AG08396 (cell line): ENCODE measurements around the gene UGT1A8.

Source experiments
- DNase-seq: peaks from one replicate; pipeline ENCODE4 v3.0.0; 2012; ENCODE audit warnings: low spot score, mixed read lengths

The UGT1A8 gene

DNA sequence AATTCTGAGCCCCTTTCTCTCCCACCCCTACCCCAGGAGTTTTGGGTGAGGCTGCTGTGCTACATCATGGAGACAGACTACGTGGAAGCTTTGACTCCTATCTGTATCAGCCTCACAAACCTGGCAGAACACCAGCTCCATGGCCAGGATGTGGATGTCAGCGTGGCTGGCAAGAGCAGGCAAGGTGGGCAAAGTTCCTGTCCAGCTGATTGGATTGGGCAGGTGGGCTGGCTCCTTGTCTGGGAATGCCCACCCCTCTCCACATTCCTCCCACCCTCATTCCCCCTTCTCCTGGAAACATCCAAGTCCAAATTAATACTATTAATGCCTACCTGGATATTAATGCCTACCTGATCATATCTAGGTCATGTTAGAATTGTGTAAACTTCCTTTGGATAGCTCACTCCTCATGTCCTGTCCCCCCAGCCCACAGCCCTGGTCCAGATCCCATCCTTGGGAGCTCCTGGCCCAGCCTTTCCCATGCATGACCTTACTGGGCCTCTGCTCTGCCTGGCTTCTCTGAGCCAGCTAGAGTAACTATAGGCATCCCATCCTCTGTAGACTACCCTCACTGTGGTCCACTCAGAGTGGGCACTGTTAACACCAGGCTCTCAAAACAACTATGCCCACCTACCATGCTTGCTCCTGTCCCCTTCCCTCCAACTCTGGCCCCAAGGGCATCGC is 184.8 kb downstream of the UGT1A8 start:
- no peak for DNase-seq

- DNase-seq = no peak
Measured at GRCh38 chr2:233803292-233803911, 186.0 kb downstream of the UGT1A8 start.

GRCh38 chr2:233803994-233804393 is 186.6 kb downstream of the UGT1A8 start:
- no peak for DNase-seq

DNA sequence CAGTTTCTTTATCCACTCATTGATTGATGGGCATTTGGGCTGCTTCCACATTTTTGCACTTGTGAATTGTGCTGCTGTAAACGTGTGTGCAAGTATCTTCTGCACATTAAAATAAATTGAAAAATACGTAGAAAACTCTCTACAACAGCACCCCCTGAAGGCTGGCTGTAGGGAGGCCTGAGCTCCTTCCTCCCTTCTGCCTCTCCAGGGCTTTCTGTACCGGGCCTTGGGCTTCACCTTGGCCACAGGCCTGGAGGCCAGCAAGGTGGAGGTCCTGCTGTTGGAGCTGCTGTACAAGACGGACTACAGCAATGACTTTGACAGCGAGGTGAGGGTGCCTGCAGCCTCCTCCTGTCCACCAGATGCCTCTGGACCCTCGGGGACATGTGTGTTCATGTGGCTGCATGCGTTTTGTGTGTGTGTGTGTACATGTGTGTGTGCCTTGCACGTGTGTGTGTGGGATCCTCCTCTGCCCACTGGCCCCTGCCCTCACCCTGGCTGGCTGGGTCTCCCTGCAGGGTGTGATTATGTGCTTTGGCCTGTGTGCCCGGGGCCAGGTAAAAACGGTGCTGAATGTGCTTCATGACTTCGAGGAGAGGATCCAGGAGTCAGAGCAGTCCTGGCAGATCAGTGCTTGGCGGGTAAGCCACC is 189.9 kb downstream of the UGT1A8 start:
- no peak for DNase-seq

DNA sequence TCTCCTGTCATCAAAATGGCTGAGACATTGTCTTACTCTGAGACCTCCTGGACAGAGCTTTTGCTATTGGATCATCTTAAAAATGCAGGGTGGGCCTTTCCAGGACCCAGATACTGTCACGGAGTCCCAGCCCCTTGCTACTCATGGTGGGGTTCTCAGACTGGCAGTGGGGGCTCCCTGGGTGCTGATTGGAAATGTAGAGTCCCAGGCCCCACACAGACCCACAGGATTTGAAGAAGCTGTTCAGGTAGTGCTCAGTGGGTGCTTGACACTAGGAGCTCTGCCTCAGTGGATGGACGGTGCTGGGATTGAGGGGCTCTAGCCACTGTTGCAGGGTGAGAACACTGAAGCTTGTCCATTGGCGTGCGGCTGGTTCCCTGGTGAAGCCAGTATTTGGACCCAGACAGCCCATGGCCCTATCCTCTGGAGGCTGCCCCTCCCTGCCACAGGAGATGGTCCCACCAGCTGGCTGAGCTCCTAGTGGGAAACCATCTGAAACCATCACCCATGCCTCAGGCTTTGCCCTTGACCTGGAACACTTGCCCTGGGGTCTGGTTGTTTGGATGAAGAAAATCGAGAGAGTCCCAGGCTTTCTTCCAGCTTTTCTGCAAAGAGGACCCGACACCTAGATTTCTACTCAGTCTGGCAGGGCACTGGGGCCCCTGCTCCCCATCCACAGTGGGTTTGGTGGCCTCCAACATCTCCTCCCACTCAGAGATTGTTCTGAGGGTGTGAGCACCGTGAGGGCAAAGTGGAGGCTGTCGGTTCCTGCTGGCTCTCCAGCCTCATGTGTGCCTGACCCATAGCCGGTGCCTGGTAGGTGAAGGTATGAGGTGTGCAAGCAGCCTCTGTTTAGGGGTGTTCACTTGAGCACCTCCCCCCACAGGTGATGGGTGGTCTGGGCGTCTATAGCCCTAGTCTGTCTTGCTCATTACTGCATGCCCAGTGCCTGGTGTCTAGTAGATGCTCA is 190.8 kb downstream of the UGT1A8 start:
- DNase-seq = no peak

DNA sequence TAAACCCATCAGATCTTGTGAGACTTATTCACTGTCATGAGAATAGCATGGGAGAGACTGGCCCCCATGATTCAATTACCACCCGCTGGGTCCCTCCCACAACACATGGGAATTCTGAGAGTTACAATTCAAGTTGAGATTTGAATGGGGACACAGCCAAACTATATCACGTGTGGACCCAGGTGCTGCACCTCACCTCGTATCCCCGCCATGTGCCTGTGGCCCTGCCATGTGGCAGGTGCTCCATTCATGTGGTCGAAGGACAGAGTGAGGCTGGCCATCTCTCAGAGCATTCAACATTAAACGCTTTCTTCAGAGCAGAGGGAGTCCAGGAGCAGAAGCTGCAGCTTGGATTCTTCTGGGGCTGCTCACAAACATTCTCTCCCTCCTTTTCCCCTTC is 193.0 kb downstream of the UGT1A8 start:
- no peak for DNase-seq

GRCh38 chr2:233811087-233811486 is 193.7 kb downstream of the UGT1A8 start:
- DNase-seq = no peak

DNA sequence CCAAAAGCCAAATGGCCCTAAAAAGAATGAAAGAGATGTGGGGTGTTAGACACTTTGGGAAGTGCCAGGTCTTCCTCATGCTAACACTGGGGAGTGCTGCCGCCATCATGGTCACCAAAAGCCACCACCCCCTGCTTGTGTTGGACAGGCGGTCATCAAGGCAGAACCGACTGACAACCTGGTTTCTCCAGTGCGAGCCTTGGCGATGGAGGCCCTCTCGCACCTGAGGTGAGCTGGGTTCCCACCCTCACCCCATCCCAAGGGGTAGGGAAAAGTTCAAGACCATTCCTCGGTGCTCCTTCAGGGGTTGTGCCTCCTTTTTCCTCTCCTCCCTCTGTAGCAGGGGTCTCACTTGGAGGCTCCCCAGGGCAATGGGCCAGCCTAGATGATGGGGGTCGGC is 194.3 kb downstream of the UGT1A8 start:
- DNase-seq = no peak

GRCh38 chr2:233813236-233814055 is 196.0 kb downstream of the UGT1A8 start:
- no peak for DNase-seq

DNA sequence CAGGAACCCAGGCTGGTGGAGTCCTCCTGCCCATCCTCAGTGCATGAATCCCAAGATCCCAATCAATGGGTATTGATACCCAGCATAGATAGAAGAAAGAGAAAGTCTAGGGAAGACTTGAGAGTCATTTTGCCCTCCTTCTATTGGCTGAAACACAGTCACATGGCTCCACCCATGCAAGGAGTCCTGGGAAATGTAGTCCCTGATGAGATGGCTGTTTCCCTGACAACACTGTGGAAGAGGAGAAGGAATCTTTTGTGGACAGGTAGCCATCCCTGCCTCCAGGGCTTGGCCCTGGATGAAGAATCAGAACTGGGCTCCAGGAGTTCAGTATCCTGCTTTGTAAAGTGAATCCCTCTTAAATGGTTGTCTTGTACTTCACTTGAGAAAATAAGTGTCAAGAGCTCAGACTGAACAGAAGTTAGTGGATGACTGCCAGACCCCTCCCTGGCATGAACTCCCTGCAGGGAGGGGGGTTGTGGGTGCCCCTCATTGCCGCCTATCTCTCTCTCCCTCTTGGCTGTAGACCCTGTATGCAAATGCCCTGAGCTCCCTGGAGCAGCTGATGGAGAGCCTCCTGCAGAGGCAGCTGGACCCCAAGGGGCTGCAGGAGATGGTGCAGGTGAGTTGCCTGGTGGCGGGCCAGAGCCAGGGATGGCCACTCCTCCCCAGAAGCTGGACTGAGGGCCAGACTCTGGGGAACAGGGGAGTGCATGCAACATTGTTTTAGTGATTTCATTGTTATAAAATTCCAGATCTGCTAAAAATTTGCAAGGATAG is 196.8 kb downstream of the UGT1A8 start:
- DNase-seq = no peak

- DNase-seq = no peak
Measured at GRCh38 chr2:233815861-233816260, 198.4 kb downstream of the UGT1A8 start.

- DNase-seq = no peak
Measured at GRCh38 chr2:233816334-233816733, 198.9 kb downstream of the UGT1A8 start.

DNA sequence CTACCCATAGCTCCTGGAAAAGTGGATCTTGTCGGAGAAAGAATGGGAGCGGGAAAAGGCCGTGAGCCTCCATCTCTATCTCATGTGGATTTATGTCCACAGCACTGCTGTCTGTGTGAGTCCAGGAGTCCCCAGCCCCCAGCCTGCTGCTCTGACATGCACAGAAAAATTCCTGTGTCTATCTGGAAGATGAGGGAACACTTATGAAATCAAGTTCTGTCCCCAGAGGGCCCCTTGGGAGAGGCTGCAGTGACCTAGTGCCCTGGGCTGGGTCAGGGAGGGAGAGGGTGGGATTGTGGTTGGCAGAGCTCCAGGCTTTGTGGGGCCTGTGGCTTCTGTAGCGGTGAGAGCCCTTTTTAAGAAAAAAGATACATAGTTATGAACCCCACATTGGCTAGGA is 199.3 kb downstream of the UGT1A8 start:
- no peak for DNase-seq

GRCh38 chr2:233817361-233817911 is 200.0 kb downstream of the UGT1A8 start:
- DNase-seq = no peak

DNA sequence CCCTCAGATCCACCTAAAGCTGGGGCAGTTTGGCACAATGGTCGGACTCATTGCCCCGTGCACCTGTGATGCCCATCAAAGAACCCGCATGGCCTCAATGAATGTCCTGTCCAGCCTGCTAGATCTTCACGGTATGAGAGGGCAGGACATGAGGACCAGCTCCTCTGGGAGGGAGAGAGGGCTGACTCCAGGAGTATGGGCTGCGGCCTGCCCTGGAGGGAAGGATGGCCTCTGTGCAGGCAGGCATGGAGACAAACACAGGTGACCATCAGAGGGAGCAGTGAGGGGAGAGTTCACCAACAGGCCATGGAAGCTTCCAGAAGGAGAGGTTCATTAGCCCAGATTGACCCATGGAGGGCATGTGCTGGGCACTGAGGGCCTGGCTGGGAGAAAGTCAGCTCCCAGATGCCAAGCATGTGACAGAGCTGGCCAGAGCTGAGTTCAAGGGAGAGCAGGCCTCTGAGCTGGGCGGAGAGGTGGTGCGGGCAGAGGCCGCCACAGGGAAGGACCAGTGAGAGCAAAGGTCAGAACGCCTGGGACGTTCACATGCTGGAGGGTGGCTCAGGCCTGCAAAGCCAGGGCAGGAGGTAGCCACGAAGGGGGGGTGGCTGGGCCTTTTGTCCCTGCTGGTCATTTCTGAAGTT is 200.7 kb downstream of the UGT1A8 start:
- DNase-seq = no peak

GRCh38 chr2:233818639-233819621 is 201.5 kb downstream of the UGT1A8 start:
- no peak for DNase-seq

DNA sequence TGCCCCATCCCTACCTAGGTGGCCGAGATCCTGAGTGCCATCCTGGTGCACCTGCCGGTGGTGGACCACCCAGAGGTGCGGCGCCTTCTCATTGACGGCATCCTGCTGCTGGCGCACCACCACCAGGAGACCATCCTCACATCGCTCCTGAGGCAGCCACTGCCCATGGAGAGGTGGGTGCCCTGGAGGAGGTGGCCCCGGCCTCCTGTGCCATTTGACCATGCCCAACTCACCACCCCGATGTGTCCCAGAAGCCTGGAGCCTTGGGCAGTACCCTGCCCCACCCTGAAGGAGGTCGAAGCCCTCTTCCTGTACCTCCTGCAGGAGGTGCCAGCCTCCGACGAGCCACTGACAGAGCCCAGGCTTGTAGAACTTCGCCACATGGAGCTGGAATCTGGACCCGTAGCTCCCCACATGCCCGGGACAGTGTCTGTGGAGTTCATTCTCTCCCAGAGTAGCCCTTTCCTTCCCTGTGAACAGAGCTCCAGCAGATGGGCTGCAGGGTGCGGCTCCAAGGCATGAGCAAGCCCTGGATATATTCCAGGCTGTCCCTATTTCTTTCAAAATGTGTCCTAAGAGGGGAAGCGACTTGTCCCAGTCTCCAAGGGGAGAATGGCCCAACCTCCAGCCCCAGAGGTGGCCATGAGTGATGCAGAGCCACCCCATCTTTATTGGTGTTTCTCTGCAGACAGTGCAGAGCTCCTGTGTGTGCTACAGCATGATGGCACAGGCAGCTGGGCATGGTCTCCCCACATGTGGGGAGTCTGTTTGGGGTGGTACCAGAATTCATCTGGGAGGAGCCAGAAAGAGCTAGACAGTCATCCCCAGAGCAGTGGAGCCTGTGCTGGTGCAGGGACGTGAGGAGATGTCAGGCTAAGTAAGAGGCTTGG is 202.7 kb downstream of the UGT1A8 start:
- no peak for DNase-seq

GRCh38 chr2:233820774-233821105 is 203.3 kb downstream of the UGT1A8 start:
- DNase-seq = no peak
